Measurements from ENCODE around the gene NACAD.

DNA sequence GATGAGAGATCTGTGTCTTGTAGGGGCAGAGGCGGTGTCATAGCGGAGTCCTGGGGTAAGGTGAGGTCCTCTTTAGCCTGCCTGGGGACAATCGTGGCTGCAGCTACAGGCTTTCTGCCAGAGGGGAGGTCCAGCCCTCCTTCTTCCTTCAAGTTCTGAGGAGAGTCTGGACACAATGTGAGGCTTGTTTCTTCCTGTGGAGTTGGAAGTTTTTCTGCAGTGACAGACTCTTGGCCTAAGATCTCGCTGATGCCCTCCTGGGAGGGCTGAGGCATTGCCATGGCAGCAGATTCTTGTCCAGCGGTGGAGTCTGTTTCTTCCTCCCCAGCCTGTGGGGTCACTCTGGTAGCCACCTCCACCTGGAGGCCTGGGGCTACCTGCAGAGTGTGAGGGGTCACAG lies 4.4 kb downstream of the NACAD start:
- TF ChIP-seq, protein P1, sequence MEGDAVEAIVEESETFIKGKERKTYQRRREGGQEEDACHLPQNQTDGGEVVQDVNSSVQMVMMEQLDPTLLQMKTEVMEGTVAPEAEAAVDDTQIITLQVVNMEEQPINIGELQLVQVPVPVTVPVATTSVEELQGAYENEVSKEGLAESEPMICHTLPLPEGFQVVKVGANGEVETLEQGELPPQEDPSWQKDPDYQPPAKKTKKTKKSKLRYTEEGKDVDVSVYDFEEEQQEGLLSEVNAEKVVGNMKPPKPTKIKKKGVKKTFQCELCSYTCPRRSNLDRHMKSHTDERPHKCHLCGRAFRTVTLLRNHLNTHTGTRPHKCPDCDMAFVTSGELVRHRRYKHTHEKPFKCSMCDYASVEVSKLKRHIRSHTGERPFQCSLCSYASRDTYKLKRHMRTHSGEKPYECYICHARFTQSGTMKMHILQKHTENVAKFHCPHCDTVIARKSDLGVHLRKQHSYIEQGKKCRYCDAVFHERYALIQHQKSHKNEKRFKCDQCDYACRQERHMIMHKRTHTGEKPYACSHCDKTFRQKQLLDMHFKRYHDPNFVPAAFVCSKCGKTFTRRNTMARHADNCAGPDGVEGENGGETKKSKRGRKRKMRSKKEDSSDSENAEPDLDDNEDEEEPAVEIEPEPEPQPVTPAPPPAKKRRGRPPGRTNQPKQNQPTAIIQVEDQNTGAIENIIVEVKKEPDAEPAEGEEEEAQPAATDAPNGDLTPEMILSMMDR (IDR thresholded peaks at IDR 0.05): no peak
- TF ChIP-seq ZFX (IDR thresholded peaks at IDR 0.05; ENCODE audit: borderline replicate concordance): no peak
